Activated CD8-positive, alpha-beta T cell treated with anti-CD3 and anti-CD28 coated beads, Interleukin-2, amount 10 ng/mL, durations not matched to agents 7 days and 5 days (primary cell): ENCODE results near the gene MALAT1. TPM values are rescaled to one million over a fixed set of nuclear protein-coding genes. Genes with fewer than 3 reads are reported as not detected.
A peak's percentile ranks its signal among the peaks of the same experiment; 100 is the strongest.
"Not testable (repeated sequence)": the region's sequence is repeated elsewhere in the genome, so short reads cannot be mapped to it uniquely, and the experiment has no call there.

ENCODE experiments used
- ATAC-seq: fragments of 150-1000 bp; cut with Tn5 transposase; one replicate; pipeline ENCODE4 v1.10.0; 2021; ENCODE audit warnings: moderate library complexity
- CTCF ChIA-PET: fragments of 350-600 bp; sonication (Branson Sonifier 250); formaldehyde crosslinking; loops from one replicate; lab custom pipeline; 2021; ENCODE audit warnings: antibody characterized with exemption; lab: Charles Lee
- POLR2A ChIA-PET: fragments of 350-600 bp; sonication (Branson Sonifier 250); formaldehyde crosslinking; loops from one replicate; lab custom pipeline; 2021; ENCODE audit warnings: antibody characterized with exemption; lab: Charles Lee
- DNase-seq: peaks from one replicate; pipeline ENCODE4 v3.0.0-alpha.2; 2020
- H3K27ac Mint-ChIP-seq: one replicate; pipeline ENCODE4 v1.8.0; 2021; ENCODE audit warnings: mild to moderate bottlenecking, mixed read lengths
- H3K27me3 Mint-ChIP-seq: one replicate; pipeline ENCODE4 v1.8.0; 2021; ENCODE audit warnings: low read depth, mixed read lengths
- H3K36me3 Mint-ChIP-seq: one replicate; pipeline ENCODE4 v1.8.0; 2021; ENCODE audit warnings: low read depth, mixed read lengths
- H3K4me1 Mint-ChIP-seq: one replicate; pipeline ENCODE4 v1.8.0; 2021; ENCODE audit warnings: low read depth, mixed read lengths
- H3K4me3 Mint-ChIP-seq: one replicate; pipeline ENCODE4 v1.8.0; 2021; ENCODE audit warnings: mild to moderate bottlenecking, mixed read lengths
- H3K9me3 Mint-ChIP-seq: one replicate; pipeline ENCODE4 v1.8.0; 2022; ENCODE audit warnings: mixed read lengths; ENCODE audit not compliant: insufficient read depth
- total RNA-seq, 2 experiments: library from RNA; stranded (reverse); gene quantifications; one replicate each; pipeline ENCODE4 v1.2.3, GENCODE V29; 2021

Gene MALAT1
- total RNA-seq, 2 experiments from 2014 or later: 3,822 to 4,094 TPM

DNA sequence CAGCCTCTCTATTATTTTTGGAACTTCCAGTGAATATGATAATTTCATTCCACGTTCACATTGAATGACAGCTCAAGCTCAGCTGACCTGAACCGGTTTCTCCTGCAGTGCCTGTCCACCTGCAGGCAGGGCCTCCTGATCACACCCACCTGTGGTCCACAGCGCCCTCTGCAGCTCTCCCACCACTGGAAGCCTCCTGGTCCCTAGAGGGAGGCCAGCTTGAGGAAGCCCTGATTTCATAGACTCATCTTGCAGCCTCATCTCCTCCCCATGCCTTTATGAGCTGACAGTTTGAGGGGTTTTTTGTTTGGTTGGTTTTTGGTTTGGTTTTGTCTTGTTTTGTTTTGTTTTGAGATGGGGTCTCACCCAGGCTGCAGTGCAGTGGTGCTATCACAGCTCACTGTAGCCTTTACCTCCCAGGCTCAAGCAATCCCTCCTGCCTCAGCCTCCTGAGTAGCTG lies 29.9 kb upstream of the MALAT1 start:
- Mint-ChIP-seq H3K27ac (no peak overlapping the region), H3K36me3 (no peaks in the 10 kb centered on the region), H3K9me3 (no peaks in the 10 kb centered on the region), H3K4me3 (no peak overlapping the region), H3K4me1 (peaks cover 27% of the 10 kb centered on the region), H3K27me3 (no peaks in the 10 kb centered on the region)
- ChIA-PET POLR2A (interaction anchor here (16.8 to 19.3 kb wide), 2 partner anchors 32 to 48 kb away, joined by 302 to 794 read pairs; partner anchors contain the start of genes MALAT1 and NEAT1), CTCF (interaction anchor here (0.8 to 5.8 kb wide), 19 partner anchors 9 to 139 kb away, joined by 3 to 99 read pairs (median 5); partner anchors contain the start of genes FRMD8 and SLC25A45)
- ATAC-seq: peak; percentile 53
- DNase-seq: peak; percentile 76

DNA sequence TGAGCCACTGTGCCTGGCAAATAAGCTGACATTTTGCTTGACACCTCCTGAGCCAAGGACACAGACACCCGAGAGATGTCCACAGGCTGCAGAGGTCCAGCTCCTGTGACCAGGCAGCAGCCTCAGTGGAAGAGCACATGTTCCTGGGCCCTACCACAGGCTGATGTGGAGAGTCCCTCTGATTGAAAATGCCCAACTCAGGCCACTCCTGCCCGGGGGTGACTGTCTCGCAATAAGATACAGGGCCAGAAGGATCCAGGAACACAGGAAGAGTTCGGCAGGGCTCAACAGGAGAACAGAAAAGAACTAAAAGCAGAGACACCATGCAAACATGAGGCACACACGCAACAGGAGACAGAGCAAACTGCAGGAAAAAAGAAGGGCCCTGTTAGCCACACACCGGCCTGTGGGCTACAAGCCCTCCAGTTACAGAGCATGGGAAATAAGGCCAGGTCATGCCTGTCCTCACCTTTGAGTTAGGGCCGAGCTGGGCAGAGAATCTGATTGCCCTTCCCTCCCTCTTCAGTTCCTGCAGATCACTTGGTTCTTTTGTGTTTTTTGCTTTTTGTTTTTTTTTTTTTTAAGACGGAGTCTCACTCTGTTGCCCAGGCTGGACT lies 28.3 kb upstream of the MALAT1 start:
- ChIA-PET CTCF (interaction anchor here (0.9 to 10.7 kb wide), 6 partner anchors 8 to 53 kb away, joined by 3 to 113 read pairs (median 20); partner anchors contain the start of gene MALAT1), POLR2A (interaction anchor here (16.8 to 19.3 kb wide), 2 partner anchors 31 to 50 kb away, joined by 302 to 794 read pairs; partner anchors contain the start of genes MALAT1 and NEAT1)
- H3K36me3 Mint-ChIP-seq: no peaks in the 10 kb centered on the region
- peaks cover 29% of the 10 kb centered on the region for H3K4me1 Mint-ChIP-seq
- H3K27ac Mint-ChIP-seq: peak overlapping the region; percentile 51
- no peak for ATAC-seq
- no peak overlapping the region for H3K4me3 Mint-ChIP-seq
- no peaks in the 10 kb centered on the region for H3K27me3 Mint-ChIP-seq
- no peaks in the 10 kb centered on the region for H3K9me3 Mint-ChIP-seq
- no peak for DNase-seq

DNA sequence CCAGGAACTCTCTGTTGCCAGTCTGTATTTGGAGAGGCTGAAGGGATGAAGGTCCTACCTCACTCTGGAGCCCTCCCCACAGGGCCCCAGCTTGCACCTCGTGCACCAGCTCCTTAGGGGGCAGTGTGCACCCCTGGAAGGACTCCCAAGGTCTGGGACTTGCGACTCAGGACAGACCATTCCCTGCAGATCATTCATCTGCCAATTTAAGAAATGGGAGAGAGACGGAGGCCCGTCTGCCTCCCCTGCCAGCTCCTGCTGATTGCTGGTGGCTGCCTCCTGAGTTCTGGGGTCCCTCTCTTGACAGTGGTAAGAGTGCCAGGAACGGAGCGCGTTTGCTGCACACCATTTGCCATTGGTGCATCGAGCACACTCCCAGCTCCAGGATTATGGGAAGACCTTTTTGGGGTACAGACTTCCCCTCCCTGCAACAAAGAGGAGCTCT lies 27.4 kb upstream of the MALAT1 start:
- Mint-ChIP-seq H3K36me3 (peaks cover 1% of the 10 kb centered on the region), H3K27me3 (no peaks in the 10 kb centered on the region), H3K9me3 (no peaks in the 10 kb centered on the region), H3K27ac (peak overlapping the region; percentile 94), H3K4me1 (peaks cover 32% of the 10 kb centered on the region), H3K4me3 (peak overlapping the region; percentile 12)
- DNase-seq: no peak
- ChIA-PET CTCF (interaction anchor here (0.6 to 10.7 kb wide), 16 partner anchors 8 to 156 kb away, joined by 3 to 113 read pairs (median 7); partner anchors contain the start of gene MALAT1), POLR2A (interaction anchor here (0.6 to 19.3 kb wide), 9 partner anchors 12 to 143 kb away, joined by 3 to 794 read pairs (median 5); partner anchors contain the start of genes MALAT1 and NEAT1)
- no peak for ATAC-seq

DNA sequence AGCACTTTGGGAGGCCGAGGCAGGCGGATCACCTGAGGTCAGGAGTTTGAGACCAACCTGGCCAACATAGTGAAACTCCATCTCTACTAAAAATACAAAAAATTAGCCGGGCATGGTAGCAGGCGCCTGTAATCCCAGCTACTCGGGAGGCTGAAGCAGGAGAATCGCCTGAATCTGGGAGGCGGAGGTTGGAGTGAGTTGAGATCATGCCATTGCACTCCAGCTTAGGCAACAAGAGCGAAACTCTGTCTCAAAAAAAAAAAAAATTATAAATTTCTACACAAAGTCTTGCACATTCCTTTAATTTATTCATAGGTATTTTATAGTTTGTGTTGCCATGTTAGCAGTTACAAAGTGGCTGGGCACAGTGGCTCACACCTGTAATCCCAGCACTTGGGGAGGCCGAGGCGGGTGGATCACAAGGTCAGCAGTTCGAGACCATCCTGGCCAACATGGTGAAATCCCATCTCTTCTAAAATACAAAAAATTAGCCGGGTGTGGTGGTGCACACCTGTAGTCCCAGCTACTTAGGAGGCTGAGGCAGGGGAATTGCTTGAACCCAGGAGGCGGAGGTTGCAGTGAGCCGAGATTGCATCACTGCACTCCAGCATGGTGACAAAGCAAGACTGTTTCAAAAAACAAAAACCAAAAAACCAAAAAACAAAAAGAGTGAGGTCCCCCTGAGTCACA lies 26.1 kb upstream of the MALAT1 start:
- ATAC-seq, H3K27me3 Mint-ChIP-seq, H3K9me3 Mint-ChIP-seq, DNase-seq, H3K36me3 Mint-ChIP-seq: not testable (repeated sequence)
- ChIA-PET POLR2A (interaction anchor here (0.7 to 19.3 kb wide), 6 partner anchors 14 to 52 kb away, joined by 3 to 794 read pairs (median 6); partner anchors contain the start of genes MALAT1 and NEAT1), CTCF (interaction anchor here (1.2 to 10.7 kb wide), 11 partner anchors 10 to 92 kb away, joined by 3 to 113 read pairs (median 13); partner anchors contain the start of gene MALAT1)
- H3K4me3 Mint-ChIP-seq: peak overlapping the region; percentile 50
- peaks cover 33% of the 10 kb centered on the region for H3K4me1 Mint-ChIP-seq
- H3K27ac Mint-ChIP-seq: peak overlapping the region; percentile 94

DNA sequence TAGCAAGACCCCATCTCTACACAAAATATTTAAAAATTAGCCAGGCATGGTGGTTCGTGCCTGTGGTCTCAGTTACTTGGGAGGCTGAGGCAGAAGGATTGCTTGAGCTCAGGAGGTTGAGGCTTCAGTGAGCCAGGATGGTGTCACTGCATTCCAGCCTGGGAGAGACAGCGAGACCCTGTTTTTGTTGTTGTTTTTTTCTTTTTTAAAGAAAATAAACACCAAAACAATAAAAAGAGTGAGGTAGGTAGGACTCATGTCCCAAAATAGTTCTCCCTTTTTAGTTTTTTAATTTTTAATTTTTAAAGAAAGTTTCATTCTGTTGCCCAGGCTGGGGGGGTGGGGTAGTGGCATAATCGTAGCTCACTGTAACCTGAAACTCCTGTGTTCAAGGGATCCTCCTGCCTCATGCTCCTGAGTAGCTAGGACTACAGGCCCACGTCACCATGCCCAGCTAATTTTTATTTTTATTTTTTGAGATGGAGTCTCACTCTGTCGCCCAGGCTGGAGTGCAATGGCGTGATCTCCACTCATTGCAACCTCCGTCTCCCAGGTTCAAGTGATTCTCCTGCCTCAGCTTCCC lies 25.5 kb upstream of the MALAT1 start:
- Mint-ChIP-seq H3K4me3 (no peak overlapping the region), H3K4me1 (peaks cover 33% of the 10 kb centered on the region)
- ATAC-seq: no peak

DNA sequence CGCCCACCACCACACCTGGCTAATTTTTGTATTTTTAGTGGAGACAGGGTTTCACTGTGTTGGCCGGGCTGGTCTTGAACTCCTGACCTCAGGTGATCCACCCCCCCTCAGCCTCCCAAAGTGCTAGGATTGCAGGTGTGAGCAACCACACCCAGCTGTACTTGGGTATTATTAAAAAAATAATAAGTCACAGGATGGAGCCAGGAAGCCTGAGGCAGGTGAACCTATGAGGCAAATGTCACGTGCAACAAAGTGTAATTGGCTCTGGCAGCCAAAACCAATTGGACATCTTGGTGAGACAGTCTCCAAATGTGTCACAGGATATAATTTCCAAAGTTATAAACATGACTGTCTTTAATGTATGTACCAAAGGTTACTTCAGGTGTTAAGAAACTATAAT lies 24.0 kb upstream of the MALAT1 start:
- Mint-ChIP-seq H3K27me3 (no peaks in the 10 kb centered on the region), H3K4me1 (peaks cover 31% of the 10 kb centered on the region), H3K4me3 (no peak overlapping the region), H3K27ac (no peak overlapping the region), H3K36me3 (peaks cover 2% of the 10 kb centered on the region), H3K9me3 (no peaks in the 10 kb centered on the region)
- ChIA-PET CTCF (interaction anchor here (1.1 to 10.7 kb wide), 3 partner anchors 24 to 140 kb away, joined by 3 to 113 read pairs (median 36); partner anchors contain the start of gene MALAT1), POLR2A (interaction anchor here (16.8 to 19.3 kb wide), 2 partner anchors 27 to 54 kb away, joined by 302 to 794 read pairs; partner anchors contain the start of genes MALAT1 and NEAT1)
- ATAC-seq (no peak), DNase-seq (no peak)

More for the DNA sequence above, 25.5 kb upstream of the MALAT1 start:
- H3K36me3 Mint-ChIP-seq: peaks cover 2% of the 10 kb centered on the region
- H3K9me3 Mint-ChIP-seq: no peaks in the 10 kb centered on the region
- H3K27ac Mint-ChIP-seq: no peak overlapping the region
- POLR2A ChIA-PET: interaction anchor here (16.8 to 19.3 kb wide), 2 partner anchors 28 to 53 kb away, joined by 302 to 794 read pairs; partner anchors contain the start of genes MALAT1 and NEAT1
- no peak for DNase-seq
- H3K27me3 Mint-ChIP-seq: no peaks in the 10 kb centered on the region
- CTCF ChIA-PET: interaction anchor here (3.0 to 10.7 kb wide), 2 partner anchors 15 to 25 kb away, joined by 14 to 113 read pairs; partner anchors contain the start of gene MALAT1

DNA sequence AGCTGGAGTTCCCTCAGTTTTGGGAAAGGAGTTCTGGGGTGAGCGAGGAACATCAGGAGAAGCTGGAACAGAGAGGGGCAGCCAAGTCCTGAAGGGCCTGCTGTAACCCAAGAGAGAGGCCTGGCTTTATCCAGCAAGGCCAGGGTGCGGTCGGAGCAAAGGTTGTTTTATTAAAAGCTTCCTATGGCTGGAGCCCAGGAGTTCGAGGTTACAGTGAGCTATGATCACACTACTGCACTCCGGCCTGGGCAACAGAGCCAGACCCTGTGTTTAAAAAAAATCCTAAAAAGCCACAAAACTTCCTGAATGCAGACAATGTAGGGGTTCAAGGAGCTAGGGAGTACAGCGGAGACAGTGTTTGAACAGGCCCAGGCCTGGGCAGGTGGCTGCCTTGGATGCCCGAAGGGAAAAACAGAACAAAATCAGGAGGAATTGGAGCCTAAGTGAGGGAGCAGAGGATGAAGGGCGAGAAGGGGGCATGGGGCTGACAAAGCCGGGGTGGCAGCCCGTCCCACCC lies 22.2 kb upstream of the MALAT1 start:
- DNase-seq: no peak
- H3K27ac Mint-ChIP-seq: peak overlapping the region; percentile 100
- ATAC-seq: no peak
- H3K4me3 Mint-ChIP-seq: peak overlapping the region; percentile 98
- peaks cover 2% of the 10 kb centered on the region for H3K36me3 Mint-ChIP-seq
- H3K4me1 Mint-ChIP-seq: peaks cover 22% of the 10 kb centered on the region
- ChIA-PET POLR2A (interaction anchor here (0.7 to 19.3 kb wide), 10 partner anchors 11 to 143 kb away, joined by 3 to 794 read pairs (median 4); partner anchors contain the start of genes DPF2, MALAT1, NEAT1 and SCYL1), CTCF (interaction anchor here (1.0 to 10.7 kb wide), 12 partner anchors 9 to 303 kb away, joined by 3 to 113 read pairs (median 4); partner anchors contain the start of genes DPF2, MALAT1, SLC25A45 and ZNRD2)
- peaks cover 2% of the 10 kb centered on the region for H3K27me3 Mint-ChIP-seq
- no peaks in the 10 kb centered on the region for H3K9me3 Mint-ChIP-seq

DNA sequence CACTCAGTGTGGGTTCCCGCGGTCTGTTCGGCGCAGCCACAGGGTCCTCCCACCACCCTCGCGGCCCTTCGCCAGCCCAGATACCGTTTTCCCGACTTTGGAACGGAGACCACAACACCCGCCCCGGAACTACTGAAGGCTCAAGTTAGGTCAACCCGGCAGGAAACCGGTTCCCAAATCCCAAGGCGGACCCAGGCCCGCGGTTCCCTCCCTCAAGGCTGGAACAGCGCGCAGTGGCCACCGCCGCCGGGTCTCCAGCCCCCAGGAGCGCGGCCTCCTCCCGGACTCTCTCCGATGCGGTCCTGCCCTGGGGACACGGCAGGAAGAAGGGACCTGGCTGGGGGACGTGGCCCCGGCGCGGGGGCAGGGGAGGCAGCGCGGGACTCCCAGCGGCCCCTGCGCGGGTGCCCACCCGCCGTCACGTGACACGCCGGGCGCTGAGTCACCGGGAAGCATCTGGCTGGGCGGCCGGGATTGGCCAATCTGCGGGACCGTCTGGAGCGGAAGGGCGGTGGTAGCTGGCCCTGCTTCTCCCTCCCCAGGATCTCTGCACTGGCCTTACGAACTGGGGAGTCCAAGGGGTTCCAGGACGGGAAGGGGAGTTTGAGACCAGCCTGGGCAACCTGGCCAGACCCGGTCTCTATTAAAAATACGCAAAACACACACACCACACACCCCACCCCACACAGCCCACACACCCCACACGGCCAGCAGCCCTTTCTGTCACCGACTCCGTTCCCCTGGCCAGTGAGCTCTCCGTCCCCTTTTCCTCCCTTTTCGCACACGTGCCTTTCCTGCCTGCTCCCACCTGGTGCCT lies 21.5 kb upstream of the MALAT1 start:
- ChIA-PET POLR2A (interaction anchor here (0.6 to 19.3 kb wide), 14 partner anchors 9 to 144 kb away, joined by 3 to 794 read pairs (median 4); partner anchors contain the start of genes DPF2, MALAT1, NEAT1 and SCYL1), CTCF (interaction anchor here (0.7 to 10.7 kb wide), 12 partner anchors 10 to 303 kb away, joined by 3 to 113 read pairs (median 6); partner anchors contain the start of genes MALAT1 and ZNRD2)
- peak overlapping the region; percentile 100 for H3K27ac Mint-ChIP-seq
- peaks cover 4% of the 10 kb centered on the region for H3K27me3 Mint-ChIP-seq
- peak; percentile 84 for ATAC-seq
- H3K4me3 Mint-ChIP-seq: peak overlapping the region; percentile 98
- H3K4me1 Mint-ChIP-seq: peaks cover 16% of the 10 kb centered on the region
- H3K36me3 Mint-ChIP-seq: peaks cover 2% of the 10 kb centered on the region
- peak; percentile 90 for DNase-seq
- H3K9me3 Mint-ChIP-seq: no peaks in the 10 kb centered on the region

DNA sequence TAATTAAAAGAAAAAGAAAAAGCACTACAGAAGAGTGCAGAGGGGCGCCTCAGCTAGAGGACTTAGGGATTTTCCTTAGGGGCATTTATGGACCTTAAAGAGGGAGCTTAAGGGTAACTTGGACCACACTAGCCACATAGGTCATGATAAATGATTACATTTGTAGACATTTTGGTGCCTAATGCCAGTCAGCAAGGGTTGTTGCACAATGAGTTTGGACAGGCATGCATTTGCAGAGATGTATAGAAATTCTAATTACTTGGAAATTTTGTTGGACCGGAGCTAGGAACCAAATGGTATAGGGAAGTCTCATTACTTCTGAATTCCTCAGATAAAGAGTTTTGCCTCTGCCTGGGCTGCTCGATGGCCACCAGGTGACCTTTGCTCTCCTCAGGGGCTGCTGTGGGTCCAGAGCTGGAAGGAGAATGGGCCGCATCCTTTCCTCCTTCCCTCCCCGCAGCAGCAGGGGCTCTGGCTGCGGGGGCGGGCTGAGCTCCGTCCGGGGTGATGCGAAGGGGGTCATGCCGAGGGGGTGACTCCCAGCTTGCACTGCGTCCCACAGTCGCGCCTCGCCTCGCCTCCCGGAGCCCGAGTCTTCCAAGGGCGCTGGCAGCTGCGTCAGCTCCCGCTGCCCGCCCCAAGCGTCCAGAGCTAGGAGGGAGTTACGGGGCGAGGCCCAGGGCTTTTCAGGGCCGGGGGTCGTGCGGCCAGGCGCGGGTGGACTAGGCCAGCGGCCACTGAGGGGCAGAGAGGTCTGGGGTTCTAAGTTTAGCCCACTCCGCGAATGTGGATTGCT lies 20.3 kb upstream of the MALAT1 start:
- Mint-ChIP-seq H3K4me3 (peak overlapping the region; percentile 46), H3K27me3 (peaks cover 7% of the 10 kb centered on the region), H3K27ac (peak overlapping the region; percentile 25), H3K36me3 (peaks cover 4% of the 10 kb centered on the region), H3K9me3 (no peaks in the 10 kb centered on the region), H3K4me1 (peaks cover 13% of the 10 kb centered on the region)
- ATAC-seq (no peak), DNase-seq (no peak)
- POLR2A ChIA-PET: interaction anchor here (0.6 to 19.3 kb wide), 8 partner anchors 10 to 87 kb away, joined by 3 to 794 read pairs (median 6); partner anchors contain the start of genes MALAT1 and NEAT1
- CTCF ChIA-PET: interaction anchor here (1.0 to 10.7 kb wide), 8 partner anchors 10 to 62 kb away, joined by 3 to 113 read pairs (median 18); partner anchors contain the start of gene MALAT1
